NCI-H2081 (cell line): ENCODE results near the gene SYNGR1.
"Not testable (repeated sequence)": the region's sequence is repeated elsewhere in the genome, so short reads cannot be mapped to it uniquely, and the experiment has no call there.

ENCODE experiments used
- DNase-seq, 2 experiments: peaks; one replicate each; lab custom pipeline; 2025; lab: John Stamatoyannopoulos, UW

Gene SYNGR1

DNA sequence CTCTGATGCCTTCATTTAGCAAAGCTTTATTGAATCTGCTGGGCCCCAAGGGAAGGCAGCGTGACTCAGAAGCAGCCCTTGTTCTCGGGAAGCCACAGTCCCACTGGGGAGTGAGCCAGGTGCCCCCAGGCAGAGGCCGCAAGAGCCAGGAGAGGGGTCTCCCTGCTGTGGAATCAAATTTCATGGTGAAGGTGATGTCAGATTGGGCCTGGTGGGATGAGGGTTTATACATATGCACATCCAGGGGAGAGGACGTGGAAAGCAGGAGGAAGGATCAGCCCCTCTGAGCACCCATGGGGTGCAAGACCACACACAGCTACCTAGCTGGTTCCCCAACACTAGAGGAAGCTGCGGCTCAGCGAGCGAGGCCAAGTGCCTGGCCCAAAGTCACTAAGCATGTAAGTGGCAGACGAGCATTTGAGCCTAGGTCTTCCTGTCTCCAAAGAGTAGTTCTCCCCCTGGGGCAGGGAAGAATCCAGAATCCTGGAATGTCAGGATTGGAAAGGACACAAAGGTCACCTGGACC, 2.0 kb downstream of the SYNGR1 start:
- DNase-seq: no peak

DNA sequence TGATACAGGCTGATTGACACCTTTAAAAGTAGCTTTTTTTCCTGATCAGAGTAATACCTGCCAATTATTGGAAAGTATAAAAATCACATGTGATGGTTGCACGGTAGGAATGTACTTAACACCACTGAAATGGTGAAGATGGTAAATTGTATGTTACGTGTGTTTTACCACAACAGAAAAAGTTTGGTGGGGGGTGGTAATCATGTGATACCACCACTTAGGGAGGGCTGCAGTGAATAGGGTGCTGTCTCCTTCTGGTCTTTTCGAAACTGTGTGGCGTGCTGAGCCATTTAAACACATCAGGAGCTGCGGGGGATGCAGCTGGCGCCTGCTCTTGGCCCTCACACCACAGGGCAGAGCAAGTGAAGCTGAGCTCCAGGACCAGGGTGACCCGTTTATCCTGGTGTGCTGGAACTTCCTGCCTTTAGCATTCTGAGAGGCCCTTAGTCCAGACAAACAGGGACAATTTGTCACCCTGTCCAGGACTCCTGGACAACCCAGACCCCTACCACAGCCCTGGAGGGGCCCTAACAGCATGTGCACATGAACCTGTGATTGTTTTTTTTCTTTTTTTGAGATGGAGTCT, 2.6 kb downstream of the SYNGR1 start:
- DNase-seq: no peak

DNA sequence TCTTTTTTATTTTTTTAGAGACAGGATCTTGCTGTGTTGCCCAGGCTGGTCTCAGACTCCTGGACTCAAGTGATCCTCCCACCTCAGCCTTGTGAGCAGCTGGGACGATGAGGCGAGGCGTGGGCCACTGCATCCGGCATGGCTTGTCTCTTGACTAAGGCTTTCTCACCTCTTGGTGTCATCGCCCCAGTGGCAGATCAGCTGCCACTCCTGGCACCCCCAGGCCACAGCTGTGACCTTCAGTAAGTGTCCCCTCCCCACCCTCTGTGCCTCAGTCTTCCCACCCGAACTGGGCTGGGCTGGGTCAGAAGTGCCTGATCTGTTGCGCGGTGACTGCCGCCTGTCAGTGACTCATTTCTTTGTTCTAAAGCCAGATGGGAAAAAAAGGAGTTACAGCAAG, 3.6 kb downstream of the SYNGR1 start:
- no peak for DNase-seq

DNA sequence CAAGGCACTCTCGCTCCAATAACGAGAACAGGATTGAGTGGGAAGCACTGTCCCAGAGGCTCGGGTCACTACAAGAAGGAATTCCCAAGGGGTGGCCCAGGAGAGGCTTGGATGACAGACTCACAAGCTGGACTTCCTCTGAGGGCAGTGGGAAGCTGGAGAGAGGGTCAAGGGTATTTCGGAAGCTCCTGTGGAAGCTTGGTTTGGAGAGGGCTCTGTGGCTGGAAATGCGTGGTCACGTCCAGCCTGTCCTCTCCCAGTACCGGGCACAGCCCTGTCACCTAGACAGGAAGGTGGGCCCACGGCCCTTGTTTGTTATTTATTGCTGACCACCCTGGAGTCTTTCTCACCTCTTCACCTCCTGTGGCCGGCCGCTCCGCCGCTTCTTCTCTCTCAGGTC, 5.3 kb downstream of the SYNGR1 start:
- DNase-seq: no peak

DNA sequence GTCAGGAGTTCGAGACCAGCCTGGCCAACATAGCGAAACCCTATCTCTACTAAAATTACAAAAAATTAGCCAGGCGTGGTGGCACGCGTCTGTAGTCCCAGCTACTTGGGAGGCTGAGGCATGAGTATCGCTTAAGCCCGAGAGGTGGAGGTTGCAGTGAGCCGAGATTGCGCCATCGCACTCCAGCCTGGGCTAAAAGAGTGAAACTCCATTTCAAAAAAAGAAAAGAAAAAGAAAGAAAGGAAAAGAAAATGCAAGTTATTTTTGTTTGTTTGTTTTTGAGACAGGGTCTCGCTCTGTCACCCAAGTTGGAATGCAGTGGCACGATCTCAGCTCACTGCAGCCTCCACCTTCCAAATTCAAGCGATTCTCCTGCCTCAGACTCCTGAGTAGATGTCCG, 6.0 kb downstream of the SYNGR1 start:
- DNase-seq: not testable (repeated sequence)

DNA sequence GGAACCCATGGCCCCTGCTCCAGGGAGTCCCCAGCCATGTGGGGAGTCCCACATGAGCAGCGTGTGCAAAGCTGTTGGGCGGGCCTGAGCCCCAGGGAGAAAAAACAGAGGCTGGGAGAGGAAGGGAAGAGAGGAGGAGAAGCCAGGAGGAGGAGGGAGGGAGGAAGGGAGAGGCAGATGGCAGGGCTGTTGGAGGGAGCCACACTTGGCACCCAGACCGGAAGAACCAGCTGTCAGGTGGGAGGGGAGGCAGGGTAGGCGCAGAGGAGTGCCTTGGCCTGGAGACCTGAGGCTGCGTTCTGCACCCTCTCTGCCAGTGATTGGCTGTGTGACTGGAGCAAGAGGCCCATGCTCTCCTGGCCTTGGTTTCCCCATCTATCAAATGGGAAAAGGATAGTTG, 6.7 kb downstream of the SYNGR1 start:
- no peak for DNase-seq

DNA sequence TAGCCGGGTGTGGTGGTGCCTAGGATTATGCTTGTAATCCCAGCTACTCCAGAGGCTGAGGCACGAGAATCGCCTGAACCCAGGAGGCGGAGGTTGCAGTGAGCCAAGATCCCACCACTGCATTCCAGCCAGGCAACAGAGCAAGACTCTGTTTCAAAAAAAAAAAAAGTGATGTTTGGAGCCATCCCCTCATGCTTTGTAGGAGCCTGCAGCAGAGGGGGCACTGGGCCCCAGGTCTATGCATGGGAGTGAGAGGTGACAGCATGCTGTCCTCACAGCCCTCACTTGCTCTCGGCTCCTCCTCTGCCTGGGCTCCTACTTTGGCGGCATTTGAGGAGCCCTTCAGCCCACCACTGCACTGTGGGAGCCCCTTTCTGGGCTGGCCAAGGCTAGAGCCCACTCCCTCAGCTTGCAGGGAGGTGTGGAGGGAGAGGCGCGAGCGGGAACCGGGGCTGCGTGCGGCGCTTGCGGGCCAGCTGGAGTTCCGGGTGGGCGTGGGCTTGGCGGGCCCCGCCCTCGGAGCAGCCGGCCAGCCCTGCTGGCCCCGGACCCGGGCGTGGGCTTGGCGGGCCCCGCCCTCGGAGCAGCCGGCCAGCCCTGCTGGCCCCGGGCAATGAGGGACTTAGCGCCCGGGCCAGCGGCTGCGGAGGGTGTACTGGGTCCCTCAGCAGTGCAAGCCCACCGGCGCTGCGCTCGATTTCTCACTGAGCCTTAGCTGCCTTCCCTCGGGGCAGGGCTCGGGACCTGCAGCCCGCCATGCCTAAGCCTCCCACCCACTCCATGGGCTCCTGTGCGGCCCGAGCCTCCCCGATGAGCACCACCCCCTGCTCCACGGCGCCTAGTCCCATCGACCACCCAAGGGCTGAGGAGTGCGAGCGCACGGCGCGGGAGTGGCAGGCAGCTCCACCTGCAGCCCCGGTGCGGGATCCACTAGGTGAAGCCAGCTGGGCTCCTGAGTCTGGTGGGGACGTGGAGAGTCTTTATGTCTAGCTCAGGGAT, 7.6 kb downstream of the SYNGR1 start:
- DNase-seq: not testable (repeated sequence)

DNA sequence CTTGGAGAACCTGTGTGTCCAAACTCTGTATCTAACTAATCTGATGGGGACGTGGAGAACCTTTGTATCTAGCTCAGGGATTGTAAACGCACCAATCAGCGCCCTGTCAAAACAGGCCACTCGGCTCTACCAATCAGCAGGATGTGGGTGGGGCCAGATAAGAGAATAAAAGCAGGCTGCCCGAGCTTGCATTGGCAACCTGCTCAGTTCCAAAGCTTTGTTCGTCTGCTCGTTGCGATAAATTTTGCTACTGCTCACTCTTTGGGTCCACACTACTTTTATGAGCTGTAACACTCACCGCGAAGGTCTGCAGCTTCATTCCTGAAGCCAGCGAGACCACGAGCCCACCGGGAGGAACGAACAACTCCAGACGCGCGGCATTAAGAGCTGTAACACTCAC, 8.4 kb downstream of the SYNGR1 start:
- DNase-seq: not testable (repeated sequence)

DNA sequence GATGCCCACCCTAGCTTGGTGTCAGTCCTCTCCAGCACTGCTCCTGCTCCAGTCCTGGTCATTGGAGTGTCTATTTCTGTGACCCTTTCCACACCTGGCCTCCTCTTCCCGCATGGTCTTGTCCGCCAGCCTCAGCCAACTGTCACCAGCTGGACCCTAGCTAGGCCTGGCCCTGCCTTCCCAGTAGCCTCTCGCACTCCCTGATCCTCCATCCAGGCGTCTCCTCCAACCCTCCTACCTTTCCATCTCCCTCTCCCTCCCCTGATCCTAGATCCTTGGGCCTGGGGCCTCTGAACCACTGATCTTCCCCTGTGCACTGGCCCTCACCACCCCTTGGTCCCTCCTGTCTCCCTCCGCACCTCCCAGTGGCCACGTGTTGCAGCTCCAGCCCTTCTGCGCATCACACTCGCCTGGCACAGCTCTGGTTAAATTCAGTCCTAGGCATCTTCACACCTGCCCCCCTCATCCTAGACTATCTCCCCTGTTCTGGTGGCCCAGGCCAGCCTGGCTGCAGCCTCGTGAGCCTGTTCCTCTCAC, 9.9 kb downstream of the SYNGR1 start:
- DNase-seq: no peak

DNA sequence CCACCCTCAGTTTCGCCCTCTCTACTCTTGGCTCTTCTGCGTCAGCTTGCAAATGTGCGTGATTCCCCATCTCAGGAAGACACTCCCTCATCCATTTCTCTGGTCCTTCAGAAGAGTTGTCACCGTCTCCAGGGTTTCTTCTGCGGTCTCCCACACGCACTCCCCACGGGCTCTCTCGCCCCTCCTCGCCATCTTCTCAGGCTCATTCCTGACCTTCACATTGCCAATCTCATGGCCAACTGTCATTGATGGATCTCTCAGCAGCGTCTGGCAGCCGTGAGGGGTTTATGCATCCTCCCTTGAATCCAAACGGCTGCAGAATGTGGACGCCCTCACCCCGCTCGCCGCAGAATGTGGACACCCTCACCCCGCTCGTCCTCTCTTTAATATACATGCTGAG, 10.5 kb downstream of the SYNGR1 start:
- no peak for DNase-seq

DNA sequence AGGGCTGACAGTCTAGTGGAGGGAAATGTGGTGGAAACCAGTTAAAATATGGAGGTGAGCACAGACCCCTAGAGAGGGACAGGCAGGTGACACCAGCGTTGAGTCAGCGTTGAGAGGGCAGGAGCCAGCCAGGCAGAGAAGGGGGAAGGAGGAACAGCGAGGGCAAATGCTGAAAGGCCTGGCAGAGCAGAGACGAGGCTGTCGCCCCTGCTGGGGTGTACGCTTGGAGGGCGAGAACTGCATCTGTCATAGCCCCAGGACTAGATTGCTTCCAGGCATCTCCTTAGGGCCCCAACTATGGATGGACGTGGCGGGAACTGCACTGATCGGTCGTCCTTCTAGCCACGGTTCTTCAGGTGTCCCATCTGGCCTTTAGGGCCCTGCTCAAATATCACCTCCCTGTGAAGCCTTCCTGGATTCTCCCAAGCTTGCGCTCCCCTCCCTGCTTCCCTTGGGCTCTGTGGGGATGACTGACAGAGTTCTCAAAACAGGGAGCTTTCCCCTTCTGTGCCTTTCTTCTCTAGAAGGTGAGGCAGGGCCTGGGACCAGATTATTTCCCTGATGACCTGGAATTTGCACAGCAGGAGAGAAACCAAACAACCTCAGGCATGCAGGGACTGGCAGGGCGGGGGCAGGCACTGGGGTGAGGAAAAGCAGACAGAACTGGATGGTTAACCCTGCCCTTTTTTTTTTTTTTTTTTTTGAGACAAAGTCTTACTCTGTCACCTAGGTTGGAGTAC, 11.1 kb downstream of the SYNGR1 start:
- DNase-seq: no peak

DNA sequence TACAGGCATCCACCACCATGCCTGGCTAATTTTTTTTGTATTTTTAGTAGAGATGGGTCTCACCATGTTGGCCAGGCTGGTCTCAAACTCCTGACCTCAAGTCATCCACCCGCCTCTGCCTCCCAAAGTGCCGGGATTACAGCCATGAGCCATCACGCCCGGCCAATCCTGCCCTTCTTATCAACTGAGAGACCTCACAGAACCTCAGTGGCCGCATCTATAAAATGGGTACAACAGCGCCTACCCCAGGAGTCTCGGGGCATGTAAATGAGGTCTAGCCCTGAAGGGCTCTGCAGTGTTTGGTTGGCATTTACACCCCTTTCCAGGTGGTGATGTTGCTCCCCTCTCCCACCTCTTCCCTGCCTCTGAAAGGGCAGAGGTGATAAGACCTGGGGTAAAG, 11.7 kb downstream of the SYNGR1 start:
- no peak for DNase-seq

DNA sequence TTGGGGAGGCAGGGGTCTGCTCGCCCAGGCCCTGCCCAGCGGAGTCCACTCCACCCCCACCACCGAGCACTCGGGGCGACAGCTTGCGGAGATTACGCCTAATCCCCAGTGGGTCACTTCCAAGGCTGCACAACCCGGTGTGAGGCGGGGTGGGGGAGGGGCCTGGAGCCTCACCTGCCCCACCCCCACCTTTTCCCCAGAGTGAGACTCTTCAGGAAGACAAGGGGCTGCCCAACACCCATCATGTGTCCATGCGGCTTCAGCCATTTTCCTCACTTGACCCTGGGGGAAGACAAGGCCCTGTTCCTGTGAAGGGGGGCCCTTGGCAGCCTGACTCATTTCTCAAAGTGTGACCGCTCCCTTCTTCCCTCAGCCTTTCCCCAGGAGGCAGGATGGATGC, 12.5 kb downstream of the SYNGR1 start:
- no peak for DNase-seq

DNA sequence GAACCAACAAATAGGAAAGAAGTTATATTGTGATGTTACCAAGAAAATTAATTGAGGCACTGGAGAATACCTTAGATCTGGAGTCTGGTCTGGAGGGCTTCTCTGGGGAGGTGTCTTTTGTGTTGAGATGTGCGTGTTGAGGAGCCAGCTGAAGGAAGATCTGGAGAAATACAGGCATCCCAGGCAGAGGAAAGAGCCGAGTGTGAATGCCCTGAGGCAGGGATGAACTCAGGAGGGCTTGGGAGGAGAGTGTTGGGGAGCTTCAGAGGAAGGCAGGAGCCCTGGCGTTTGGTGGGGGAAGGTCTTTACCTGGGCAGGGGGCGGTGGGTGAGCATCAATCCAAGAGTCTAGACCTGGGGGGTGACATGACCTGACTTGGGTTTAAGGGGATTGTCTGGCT, 13.1 kb downstream of the SYNGR1 start:
- no peak for DNase-seq

DNA sequence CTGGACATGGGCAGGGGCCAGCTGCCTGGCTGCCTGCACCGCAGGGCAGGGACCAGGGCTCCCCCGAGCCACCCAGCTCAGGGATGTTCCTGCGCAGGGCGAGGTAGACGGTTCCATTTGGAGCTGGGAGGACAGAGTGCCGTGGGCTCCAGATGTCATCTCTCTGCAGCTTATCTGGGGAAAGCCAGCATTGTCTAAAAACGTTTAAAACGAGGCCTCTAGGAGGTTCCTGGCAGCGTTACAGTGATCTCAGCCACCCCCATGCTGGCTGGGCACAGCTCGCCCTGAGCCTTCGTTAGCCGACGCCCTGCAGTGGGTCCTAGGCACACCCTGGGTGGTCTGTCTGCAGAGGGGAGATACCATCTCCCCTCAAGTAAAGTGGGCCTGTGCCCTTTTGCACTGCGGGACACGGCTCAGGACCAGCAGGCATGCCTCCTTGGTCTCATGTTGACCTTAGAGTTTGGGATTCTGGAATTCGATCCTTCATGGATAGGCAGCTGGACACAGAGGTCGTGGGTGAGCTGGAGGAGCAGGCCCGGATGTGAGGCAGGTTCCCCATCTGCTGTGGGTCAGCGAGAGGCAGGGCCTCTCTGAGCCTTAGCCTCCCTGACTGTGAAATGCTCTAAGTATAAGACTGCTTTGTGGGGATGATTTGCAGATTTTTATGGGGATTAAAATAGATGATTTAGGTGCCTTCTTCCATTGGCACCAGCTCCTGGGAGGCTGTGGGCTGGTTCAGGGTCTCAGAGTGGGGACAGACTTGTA, 14.1 kb downstream of the SYNGR1 start:
- no peak for DNase-seq

DNA sequence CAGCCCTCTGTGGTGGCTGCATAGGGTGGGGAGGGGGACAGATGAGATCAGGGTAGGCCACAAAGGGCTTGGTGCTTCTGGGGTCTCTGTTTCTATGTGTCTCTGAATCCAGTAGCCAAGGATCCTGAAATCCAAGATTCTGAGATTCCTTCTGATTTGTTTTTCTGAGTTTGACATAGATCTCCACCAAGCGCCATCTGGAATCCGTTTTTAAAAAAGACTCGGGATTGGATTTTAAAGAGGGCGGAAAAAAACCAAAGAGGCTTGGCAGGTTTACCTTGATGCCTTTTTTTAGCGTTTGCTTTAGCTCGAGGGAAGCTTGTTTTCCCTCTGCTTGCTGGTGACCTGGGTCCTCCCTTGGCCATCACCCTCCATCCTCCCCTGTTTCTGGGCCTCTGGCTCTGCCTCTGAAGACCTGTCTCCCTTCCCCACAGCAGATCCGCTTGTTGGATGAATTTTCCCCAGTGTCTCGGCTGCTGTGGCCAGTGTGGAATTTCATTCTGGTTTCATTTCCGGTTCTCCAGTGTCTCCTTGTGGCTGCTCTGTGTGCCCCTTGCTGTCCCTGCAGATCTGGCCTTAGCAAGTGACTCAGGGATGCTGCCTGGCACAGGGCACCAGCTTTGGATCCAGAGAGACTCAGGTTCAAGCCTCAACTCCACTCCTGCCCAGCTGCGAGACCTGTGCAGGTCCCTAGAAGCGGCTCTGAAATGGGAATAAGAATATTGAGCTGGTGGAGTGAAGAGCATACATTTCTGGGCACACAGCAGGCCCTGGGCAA, 15.1 kb downstream of the SYNGR1 start:
- DNase-seq: no peak

DNA sequence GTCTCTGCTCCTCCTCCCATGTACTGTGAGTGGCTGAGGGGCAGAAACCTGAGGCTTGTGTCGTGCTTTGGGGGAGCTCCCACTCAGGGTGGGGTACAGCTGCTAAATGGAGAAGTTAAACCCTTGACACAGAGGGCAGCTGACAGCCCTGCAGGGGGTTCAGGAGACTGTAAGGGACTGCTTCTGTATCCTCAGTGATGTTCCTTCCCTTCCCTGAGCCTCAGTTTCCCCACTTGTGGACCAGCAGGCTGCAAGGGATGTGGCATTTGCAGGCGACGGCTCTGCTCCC, 15.6 kb downstream of the SYNGR1 start:
- no peak for DNase-seq

DNA sequence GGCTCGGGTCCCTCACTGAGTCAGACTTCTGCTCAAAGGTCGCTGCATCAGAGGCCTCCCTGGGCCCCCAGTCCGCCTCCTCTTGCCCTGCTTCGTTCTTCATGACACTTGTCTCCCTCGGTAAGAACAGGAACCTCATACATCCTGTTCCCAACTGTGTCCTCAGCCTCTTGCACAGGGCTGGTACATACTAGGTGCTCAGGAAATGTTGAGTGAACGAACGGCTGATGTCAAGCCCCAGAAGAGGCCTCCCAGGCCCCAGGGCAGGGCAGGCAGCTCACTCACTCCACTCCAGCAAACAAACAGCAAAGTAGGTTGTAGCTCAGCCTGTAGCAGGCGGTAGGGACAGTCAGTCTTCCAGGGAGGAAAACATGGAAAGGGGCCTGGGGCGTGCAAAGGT, 17.2 kb downstream of the SYNGR1 start:
- no peak for DNase-seq

DNA sequence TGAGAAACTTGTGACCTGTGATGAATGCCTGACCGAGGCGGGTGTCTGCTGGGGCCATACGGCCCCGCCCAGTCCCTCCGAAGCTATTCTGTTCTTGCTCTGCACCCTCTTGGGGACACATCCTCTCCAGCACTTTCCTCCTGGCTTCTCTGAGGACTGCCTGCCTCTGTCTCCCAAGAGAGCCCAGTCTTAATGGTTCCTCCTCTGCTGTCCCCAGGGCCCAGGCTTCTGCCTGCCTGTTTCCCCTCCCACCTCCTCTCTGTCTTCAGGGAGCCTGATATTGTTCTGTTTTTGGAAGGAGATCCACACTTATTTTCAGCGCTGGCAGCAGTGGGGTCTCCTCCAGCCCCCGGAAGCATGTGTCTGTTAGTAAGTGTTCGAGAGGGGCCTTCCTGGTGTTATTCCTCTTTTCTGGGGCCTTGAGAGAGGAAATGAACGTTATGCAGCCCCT, 18.7 kb downstream of the SYNGR1 start:
- no peak for DNase-seq

DNA sequence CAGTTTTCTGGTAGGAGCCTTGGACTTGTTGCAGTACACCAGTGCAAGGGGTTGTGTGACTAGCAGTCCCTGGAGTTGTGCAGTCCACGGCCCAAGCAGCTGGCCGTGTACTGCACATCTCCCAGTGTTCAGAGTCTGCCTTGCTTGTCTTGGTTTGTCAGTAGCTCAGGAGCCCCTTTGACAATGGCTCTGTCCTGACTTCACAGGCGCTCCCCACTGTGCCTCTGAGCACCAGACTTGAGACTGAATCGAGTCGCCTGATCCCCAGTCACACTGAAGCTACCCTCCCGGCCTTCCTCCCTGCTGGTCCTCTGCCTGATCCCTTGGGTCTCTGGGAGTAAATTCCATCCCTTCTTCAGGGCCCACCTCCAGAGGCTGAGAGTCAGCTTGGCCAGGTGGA, 19.4 kb downstream of the SYNGR1 start:
- DNase-seq: no peak

DNA sequence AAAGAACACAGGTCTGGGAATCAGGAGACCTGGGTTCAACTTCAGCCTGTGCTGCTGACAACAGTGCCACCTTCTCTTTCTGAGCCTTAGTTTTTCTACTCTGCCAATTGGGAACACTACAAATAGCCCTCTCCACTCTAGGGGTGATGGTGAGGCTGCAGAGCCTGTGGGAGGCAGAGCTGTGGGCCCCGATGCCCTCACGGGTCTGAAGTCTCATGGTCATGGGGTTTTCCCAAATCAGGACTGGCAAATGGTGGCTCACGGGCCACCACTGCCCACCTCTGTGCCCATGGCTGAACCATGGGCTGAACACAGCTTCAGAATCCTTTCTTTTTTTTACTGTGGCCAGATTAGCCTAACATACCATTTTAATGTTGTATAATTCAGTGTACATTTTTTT, 19.8 kb downstream of the SYNGR1 start:
- DNase-seq: no peak
